COR-L47 (cell line): ENCODE measurements around the gene NOSIP.
A peak's percentile ranks its signal among the peaks of the same experiment; 100 is the strongest.

ENCODE experiments used
- DNase-seq: peaks from one replicate; lab custom pipeline; 2025; lab: John Stamatoyannopoulos, UW

NOSIP gene

DNA sequence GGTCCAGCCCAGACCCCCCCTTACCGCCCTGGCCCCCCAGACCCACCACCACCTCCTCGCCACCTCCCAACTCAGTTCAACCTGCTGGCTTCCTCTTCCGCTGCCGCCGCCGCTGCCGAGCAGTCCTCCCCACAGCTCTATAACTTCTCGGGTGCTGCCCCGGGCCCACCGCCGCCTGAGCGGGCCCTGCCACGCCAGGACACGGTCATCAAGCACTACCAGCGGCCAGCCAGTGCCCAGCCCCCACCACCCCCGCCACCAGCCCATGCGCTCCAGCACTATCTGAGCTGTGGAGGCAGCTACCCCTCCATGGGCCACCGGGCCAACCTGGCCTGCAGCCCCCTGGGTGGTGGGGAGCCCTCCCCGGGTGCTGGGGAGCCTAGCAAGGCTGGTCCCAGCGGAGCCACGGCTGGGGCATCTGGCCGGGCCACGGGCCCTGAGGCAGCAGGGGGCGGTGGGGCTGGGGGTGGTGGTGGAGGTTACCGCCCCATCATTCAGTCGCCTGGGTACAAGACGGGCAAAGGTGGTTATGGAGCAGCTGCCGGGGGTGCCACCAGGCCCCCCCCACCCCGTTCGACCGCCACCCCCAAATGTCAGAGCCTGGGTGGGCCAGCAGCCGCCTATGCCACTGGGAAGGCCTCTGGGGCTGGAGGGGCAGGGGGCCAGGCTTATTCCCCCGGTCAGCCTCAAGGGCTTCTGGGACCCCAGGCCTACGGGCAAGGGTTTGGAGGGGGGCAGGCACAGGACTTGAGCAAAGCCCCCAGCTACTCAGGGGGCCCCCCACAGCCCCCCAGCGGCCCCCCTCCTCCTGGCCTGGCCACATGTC is 14.8 kb upstream of the NOSIP start:
- DNase-seq: no peak

DNA sequence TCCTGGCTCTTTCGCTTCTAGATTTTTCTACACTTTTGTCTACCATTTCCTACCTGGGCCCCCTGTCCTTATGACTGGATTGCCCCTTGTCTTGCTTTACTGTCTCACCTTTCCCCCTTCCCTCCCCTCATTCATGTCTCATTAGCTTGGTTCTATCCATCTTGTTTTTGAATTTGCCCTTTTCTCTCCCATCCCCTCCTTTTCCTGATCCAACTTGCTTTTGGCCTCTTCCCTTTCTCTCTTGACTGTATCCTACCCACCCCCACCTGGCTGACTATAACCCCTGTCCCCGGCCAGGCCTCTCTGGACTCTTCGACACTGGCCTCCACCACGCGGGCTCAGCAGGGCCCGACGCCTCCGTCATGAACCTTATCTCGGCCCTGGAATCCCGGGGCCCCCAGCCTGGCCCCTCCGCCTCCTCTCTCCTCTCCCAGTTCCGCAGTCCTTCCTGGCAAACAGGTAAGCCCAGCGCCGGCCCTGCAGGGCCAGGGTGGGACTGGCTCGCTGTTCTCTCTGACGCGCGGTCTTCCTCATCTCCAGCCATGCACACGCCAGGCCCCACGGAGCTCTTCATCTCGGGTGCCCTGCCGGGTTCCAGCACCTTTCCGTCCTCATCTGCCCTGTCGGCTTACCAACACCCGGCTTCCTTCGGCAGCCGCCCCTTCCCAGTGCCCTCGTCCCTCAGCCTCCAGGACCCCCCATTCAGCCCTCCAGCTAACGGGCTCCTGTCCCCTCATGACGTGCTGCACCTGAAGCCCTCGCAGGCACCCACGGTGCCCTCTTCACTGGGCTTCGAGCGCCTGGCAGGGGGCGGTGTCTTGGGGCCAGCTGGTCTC is 14.0 kb upstream of the NOSIP start:
- DNase-seq: no peak

DNA sequence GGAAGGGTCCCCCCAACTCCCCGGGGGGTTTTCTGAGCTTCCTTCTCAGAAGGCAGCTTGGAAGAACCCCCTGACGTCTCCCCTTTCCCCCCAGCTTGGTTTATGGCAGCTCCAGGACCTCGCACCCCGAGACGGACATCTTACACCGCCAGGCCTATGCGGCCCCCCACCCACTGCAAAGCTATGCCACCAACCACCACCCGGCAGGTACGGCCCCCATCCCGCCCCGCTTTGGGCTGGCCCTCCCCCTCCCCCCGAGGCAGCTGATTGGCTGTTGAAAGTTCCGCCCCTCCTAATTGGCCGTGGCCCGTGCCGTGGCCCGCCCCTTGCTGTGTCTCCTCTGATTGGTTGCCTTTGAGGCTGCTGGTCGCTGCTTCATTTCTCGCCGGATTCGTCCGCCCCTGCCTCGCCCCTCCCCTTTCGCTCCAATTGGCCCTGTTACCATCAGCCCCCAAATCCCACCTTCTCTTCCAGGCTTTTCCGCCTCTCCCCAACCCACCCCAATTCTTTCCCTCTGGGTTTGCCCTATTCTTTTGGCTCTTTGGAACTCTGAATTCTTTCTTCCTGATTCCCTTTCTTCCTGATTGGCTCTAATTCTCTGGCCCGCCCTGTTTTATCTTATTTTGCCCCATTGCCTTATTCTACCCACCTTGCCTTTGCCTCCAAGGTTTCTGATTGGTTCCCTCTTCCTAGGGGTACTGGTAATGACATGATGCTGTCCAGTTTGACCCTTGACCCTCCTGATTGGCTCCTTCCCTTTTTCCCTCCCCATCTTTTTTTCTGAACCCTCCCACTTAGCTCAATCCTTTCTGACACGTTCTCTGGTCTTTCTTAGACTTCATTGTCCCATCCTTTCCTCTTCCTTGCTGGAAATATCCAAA is 13.1 kb upstream of the NOSIP start:
- peak; percentile 91 for DNase-seq

DNA sequence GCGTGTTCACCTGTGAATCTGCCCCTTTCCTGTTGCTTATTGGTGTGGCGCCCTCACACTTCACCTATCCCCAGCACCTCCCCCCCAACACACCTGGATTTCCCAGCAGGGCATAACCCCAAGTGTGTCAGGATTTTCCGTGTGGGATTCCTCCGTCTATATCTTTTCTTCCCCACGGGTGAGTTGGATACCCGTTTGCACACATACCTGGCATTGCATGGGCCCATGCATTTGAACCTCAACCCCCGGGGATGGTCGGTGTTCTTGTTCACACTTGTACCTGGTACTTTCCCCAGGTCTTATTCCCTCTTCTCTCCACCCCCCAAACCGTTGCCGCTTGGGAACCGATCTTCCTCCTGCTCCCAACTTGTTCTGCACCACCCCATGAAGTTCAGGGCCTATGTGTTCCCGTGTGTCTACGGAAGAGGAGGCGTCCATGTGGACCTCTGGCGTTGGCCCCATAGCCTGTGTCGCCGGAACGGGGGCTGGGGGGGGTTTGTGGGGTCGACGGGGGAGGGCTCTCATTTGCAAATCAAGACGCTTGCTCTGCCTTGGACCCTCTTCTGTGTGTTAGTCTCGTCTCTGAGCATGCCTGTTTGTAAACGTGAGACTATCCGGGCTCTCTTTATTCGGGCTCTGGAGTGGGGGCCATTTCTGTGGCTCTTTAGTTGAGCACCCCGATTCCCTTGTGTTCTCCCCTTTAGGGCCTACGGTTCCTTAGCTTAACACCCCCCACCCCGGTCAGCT is 12.3 kb upstream of the NOSIP start:
- no peak for DNase-seq

DNA sequence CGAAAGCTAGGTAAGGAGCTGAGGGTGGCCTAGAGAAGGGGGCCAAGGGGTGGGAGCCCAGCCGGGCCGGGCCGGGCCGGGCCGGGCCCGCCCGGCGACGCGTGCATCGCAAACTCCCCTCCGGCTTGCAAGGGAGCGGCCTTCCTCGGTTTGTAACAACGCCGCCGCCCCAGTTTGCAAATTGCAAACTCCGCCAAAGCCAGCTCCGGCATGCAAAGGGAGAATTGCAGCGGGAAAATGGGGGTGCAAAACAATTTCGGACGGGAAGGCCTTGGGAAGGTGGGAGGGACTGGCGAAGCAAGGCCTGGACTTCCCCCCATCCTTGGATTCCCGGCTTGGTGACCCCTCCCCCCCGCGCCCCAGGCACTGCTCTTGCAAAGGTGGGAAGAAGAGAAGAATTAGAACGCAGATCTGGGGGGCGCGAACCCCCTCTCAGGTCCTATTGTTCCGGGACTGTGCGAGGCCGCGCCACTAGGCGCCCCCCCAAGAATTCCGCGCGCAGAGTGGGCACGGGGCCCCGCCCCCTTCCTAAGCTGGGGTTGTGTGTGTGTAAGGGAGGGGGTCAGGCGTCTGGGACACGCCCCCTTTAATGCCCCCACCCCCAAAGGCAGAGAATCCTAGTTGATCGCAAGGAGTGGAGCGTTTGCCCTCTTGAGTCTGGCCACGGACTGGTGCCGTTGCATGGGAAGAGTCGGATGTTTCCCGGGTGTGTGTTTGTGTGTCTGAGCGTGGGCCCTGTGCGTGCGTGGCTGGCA is 11.6 kb upstream of the NOSIP start:
- DNase-seq: peak; percentile 45

DNA sequence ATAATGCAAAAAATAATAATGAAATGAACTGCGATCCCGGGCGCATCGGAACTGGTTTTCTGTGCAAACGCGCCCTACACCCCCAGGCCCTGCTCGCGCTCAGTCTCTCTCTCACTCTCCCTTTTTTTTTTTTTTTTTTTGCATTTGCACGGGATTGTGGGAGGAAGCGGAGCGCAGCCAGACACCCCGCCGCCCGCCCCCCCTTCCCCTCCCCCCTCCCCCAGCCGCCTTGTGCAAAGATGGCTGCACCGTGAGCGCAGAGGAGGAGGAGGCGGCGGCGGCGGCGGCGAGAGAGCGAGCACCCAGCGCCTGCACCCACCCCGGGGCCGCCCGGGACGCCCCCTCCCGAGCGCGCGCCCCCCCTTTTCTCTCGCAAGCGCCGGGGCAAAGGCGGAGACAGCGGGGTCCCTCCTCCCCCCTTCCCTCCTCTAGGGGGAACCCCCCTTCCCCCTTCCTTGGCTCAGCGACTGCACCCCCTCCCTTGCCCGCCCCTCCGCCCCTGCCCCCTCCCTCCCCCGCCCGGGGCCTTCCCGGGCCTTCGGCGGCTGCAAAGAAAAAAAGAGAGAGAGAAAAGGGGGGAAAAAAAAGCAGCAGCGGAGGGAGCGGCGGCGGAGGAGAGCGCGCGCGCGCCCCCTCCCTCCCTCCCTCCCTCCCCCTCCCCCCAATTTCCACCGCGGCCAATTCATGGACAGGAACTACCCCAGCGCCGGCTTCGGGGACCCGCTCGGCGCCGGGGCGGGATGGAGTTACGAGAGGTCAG is 10.8 kb upstream of the NOSIP start, which contains the start of gene PRR12:
TSS of gene PRR12 (plus strand) at position 212 of the 760 bp plus-strand sequence. CDS start at position 685, 473 bp downstream.
- DNase-seq: peak; percentile 39

DNA sequence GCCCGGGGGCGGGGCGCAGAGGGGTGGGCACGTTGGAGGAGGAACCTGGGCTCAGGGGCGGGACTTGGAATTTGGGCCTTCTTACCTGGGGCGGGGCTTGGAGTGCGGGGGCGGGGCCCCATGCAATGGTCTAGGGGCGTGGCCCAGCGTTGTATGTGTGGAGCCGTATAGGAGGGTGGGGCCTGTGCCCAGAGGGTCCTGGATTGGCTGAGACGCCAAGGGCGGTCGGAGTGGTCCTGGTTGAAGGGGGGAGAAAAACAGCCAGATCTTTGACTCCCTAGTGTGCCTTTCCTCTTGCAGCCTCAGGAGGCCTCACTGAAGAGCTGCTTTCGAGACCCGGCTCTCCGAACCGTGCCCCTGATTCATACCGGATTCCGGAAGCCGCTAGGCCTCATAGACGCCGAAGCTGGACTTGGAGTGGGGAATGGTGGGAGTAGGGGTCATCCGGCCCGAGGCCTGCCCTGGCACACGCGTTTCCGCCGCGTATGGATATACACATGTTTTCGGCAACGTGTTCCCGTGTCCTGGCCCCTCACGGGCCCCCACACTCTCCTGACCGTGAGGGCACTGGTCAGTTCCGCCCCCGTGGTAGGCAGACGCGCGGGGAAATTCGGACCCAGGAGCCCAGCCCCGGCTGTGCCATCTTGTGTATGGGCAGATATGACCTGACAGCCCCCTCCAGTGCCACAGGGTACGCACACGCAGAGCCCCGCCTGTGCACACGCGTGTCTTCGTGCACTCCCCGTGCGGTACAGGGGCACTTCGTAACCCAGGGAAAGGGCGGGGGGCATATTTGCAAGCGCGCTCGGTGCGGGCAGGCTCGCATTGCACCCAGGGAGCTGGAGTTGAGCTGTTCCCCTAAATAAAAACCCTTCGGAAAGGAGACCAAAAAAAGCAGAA is 10.0 kb upstream of the NOSIP start:
- DNase-seq: peak; percentile 97

DNA sequence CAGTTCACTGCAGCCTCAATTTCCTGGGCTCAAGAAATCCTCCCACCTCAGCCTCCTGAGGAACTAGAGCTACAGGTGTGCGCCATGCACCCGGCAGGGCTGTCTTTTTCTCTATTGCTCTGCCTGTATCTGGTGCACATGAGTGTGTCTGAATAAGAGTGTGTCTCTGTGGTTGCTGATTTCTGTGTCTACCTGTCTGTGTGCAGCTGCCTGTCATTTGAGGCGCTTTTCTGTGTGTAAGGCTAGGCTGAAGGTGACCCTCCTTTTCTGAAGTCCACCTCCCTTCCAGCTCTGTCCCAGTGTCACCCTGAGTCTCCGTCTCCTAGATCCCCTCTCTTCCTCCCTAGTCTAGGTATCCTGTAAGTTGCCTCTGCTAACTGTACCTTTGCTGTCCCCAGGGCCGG is 9.1 kb upstream of the NOSIP start:
- DNase-seq: no peak

DNA sequence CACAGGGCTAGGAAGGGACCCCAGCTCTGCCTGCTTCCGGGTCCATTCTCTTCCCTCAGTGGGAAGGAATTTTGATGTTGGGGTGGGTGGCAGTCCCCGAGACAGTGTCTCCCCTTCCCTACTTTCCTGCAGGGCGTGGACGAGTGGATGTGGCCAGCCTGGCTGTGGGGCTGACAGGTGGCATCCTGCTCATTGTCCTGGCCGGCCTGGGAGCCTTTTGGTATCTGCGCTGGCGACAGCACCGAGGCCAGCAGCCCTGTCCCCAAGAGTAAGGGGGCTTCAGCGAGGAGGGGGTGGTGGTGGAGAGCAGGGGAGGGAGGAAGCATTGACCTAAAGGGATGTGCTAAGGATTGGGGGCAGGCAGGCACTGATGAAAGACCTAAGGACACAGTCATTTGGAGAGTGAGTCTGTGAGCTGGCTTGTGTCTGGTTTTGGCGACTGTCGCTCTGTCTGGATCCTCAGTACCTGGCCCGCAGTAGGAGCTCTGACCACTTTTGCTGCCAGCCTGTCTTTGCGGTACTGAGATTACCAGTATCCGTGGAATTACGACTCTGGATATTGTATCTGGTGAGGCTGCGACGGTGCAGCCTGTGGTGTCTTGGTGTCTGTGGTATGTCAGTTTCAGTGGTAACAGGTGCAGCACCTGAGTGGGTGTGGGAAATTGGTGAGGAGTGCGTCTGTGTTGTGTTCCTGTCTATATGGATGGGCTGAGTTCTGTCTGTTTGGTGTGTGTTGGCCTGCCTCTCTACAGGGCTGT is 8.2 kb upstream of the NOSIP start:
- no peak for DNase-seq

DNA sequence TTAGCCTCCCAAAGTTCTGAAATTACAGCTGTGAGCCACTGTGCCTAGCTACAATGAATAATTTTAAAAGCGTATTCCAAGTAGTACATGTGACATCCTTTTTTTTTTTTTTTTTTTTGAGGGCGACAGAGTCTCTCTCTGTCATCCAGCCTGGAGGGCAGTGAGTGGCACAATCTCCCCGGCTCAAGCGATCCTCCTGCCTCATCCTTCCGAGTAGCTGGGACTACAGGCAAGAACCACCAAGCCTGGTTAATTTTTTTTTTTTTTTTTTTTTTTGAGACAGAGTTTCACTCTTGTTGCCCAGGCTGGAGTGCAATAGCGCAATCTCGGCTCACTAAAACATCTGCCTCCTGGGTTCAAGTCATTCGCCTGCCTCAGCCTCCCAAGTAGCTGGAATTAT is 6.9 kb upstream of the NOSIP start:
- no peak for DNase-seq

DNA sequence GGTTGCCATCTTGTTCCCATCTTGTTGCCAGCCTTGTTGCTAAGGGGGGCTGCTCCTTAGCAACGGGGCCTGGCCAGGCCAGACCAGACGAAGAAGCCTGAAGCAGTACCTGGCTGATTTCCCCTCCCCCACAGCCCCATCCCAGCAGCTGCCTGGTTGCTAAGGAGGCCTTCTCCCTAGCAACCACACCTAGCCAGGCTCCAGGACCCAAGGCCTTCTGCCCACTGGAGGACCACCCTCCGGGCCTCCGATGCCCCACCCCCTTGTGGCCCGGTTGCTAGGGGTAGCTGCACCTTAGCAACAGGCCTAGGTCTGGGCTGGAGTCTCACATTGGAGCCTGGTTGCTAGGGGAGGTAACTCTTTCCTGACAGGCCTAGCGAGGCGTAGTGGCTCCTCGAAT is 4.7 kb upstream of the NOSIP start:
- DNase-seq: peak; percentile 76

DNA sequence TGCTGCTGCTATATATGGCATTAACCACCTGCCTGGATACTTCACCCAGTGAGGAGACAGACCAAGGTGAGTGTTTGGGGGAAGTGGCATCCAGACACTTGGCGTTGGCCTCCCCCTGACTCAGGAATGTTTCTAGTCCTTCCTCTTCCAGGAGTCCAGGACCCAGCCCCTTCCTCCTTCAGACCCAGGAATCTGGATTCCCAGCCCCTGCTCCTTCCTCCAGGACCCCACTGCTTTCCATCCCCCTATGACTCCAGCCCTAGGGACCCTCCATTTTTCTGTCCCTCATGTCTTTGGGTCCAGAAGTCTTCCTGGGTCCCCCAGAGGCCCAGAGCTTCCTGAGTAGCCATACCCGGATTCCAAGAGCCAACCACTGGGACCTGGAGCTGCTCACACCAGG is 2.9 kb upstream of the NOSIP start:
- no peak for DNase-seq

DNA sequence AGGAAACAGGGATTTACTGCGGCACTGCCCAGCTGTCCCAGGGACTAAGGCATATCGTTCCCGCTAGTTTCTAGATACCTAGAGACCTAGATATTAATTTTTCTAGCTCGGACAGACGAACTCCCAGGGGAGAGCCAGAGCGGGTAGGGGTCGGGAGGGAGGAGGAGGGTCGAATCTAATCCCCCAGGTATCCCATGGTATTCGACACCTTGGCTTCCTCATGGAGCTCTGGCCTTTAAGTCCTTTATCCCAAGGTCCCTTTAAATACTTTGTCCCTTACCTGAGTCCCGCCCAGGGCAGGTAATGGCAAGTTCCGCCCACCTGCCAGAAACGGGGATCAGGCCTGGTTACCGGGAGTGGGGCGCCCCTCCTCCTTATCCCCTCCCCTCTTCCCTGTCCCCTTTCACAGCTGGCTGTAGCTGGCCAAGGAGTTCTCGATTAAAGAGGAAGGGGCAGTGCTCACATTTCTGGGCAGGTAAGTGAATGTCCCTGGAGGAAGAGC is 702 bp upstream of the NOSIP start, which contains the start of gene PRRG2:
TSS of gene PRRG2 (plus strand) at position 310 of the 502 bp plus-strand sequence. CDS start 1,904 bp downstream, outside the sequence.
- DNase-seq: peak; percentile 3

DNA sequence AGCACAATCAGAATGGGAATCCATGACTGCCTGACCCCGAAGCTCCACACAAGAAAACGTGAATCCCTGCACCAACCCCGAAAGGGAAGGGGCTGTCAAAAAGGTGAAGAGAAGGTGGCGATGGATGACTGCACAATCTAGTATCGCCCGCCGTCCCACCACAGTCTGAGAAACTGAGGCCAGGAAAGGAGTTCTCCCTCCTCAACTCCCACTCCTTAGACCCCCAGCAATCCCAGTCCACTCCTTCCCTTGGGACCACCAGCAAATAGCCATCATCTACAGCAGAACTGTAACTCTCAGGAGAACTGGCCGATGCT is 451 bp downstream of the NOSIP start:
- DNase-seq: no peak

DNA sequence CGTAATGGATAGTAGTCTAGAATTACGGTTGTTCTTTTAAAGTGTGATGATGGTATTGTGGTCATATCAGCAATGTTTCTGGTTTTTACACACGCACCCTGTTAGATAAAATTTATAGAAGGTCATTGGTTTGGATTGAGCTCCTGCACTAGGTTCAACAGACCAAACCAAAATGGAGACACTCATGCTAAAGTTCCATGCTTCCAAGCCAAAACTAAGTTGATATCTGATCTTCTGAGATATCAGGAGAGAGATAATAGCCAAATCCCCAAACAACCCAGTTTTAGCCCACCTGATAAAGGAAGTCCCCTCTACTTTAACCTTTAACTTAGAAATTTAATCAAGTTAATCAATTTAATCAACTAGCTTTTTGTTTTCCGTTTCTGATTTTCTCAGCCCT is 1.2 kb downstream of the NOSIP start:
- no peak for DNase-seq

DNA sequence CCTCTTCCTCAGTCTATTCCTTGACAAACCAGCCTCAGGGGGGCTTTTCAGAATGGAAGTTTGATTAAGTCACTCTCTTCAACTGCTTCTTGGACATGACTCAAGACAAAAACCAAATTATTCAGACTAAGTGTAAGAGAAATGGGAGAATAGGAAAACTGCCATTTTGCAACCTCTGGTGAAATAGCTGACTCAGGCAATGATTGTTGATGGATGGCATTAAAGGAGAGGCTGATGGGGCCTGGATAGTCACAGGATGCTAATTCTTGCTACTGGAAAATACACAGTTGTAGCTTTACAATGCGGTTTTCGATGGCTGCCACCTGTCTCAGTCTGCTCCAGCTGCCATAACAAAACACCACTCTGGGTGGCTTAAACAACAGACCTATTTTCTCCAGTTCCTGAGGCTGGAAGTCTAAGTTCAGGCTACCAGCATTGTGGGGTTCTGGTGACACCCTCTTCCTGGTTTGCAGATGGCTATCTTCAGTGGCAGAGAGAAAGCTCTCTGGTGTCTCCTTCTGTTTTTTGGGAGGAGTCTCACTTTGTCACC is 6.1 kb downstream of the NOSIP start:
- DNase-seq: no peak

DNA sequence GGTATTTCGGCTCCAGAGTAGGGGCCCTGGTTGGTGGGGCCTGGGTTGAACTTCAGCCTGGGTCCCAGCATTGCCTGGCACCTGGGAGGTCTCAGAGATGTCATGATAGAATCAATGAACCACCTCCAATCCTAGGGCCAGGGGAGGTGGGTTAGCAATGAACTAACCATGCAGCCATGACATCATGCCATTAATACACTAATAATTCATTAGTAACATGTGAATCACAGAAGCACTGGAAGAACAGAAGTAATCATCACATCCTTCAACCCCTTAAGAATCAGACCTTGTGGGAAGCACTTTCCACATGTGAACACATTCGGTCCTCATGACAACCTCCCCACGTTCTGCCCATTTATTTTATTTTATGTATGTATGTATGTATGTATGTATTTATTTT is 6.9 kb downstream of the NOSIP start:
- DNase-seq: no peak

DNA sequence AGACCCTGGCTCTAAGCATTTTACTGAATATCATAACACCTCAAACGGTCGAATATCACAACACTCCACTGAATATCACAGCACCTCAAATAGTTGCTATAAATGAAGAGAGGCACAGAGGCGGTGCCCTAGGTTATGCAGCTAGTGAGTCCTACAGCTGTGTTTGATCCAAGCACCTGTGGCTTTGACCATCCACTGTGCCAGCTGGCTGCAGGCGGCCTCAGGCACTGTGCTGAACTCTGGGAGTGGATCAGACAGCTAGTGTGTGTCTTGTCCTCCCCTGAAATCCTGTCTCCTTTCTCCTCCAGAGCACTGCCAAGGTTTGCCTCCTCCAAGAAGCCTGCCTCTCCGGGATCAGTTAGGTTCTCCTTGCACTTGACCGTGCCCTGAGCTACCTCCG is 7.3 kb downstream of the NOSIP start:
- DNase-seq: no peak
